DMS 273 treated with DMSO at 0.1 percent for 48 hours (cell line): Measurements from ENCODE around the gene FKBP6.
"Not testable (repeated sequence)": the region's sequence is repeated elsewhere in the genome, so short reads cannot be mapped to it uniquely, and the experiment has no call there.

Source experiments
- DNase-seq: peaks from one replicate; lab custom pipeline; 2025; lab: John Stamatoyannopoulos, UW

FKBP6 gene

DNA sequence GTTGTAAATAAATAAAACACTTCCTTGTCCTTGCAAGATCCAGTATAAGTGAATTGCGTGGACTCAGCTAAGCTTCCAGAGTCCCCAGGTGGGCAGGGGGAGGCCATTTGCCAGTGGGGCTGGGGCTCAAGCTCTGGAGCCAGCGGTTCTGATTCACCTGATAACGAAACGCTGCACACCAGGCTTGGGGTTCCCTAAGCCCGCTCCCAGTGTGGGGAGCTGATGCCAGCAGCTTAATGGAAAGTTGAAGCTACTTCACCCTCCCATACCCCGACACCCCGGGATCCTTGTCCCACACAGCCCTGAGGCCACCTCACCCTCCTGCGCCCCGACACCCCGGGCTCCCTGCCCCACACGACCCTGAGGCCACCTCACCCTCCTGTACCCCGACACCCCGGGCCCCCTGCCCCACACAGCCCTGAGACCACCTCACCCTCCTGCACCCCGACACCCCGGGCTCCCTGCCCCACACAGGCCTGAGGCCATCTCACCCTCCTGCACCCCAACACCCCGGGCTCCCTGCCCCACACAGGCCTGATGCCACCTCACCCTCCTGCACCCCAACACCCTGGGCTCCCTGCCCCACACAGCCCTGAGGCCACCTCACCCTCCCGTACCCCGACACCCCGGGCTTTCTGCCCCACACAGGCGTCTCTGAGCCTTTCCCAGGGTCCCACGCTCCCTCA lies 30.8 kb downstream of the FKBP6 start:
- no peak for DNase-seq

DNA sequence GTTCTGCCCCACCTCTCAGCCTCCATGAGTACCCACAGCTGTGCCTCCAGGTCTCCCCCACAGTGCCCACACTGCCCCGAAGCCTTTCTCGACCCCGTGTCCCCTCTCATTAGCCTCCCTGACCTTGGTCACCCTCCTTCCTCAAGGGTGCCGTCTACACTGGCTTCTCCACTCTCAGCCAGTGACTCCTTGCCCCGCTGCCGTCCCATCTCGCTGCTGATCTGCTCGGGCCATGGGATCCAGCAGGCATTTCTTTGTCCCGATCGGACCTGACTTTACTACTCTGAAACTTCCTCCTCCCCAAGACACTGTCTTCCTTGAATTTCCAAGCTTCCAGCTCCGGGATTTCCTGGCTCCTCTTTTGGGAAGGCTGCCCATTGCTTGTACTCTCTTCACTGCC lies 31.3 kb downstream of the FKBP6 start:
- DNase-seq = no peak

DNA sequence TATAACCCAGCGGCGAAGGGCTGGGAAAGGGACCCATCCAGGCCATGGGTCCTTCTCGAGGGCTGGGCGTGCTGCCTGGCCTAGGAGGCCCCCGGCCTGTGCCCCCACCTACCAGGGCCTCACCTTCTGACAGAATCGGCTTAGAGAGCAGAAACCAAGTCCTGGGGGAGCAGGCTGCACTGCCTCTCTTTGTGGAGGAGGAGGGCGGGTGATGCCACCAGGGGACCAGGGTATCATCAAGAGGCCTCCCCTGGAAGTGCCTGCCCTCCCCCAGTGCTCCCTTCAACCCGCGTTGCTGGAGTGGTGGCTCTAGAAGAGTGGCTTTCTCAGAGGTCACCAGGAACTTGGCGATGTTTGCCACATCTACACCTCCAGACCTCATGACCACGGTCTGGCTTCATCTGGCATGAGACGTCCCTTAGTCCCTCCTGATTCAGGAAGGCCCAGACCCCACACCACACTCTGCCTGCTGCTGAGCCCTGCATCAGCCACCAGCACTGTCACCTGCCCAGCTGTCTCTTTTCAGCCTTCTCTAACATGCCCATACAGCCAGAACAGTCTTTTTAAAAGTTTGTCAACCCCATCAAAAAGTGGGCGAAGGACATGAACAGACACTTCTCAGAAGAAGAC lies 31.9 kb downstream of the FKBP6 start:
- no peak for DNase-seq

DNA sequence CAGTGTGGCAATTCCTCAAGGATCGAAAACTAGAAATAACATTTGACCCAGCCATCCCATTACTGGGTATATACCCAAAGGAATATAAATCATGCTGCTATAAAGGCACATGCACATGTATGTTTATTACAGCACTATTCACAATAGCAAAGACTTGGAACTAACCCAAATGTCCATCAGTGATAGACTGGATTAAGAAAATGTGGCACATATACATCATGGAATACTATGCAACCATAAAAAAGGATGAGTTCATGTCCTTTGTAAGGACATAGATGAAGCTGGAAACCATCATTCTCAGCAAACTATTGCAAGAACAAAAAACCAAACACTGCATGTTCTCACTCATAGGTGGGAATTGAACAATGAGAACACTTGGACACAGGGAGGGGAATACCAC lies 32.6 kb downstream of the FKBP6 start:
- not testable (repeated sequence) for DNase-seq

- no peak for DNase-seq
These were observed 35.5 kb downstream of the FKBP6 start for GRCh38 chr7:73363225-73364005.

DNA sequence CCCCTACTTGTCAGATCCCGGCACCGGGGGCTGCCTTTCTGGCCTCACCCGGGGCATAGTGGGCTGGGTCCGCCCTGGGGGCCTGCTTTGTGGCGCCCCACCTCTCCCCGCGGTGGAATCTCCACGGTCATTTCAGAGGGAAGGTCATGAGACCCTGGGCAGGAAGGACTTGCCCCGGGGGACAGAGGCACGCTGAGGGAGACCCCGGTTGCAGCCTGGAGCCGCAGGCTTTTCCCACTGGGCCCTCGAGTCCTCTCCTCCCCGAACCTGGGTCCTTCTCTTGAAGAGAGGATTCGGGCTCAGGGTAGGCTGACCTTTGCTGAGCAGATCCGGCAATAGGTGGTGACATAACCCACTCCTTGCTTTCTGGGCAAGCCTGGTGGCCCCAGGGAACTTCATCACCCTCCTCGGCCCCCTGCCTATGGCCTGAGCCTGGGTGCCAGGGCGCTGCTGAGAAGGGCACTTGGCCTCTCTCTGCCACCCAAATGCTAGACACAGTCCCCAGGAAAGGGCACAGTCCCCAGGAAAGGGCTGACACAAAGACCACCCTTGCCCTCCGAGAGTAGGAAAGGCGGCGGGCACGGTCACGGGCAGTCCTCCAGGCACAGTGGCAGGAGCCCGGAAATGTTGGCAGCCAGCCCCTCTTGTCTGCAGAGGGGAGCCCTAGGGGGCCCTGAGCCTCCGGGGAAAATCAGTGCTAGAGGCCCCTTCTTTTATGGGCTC lies 36.2 kb downstream of the FKBP6 start:
- no peak for DNase-seq

GRCh38 chr7:73366127-73366526 lies 38.2 kb downstream of the FKBP6 start:
- no peak for DNase-seq

DNA sequence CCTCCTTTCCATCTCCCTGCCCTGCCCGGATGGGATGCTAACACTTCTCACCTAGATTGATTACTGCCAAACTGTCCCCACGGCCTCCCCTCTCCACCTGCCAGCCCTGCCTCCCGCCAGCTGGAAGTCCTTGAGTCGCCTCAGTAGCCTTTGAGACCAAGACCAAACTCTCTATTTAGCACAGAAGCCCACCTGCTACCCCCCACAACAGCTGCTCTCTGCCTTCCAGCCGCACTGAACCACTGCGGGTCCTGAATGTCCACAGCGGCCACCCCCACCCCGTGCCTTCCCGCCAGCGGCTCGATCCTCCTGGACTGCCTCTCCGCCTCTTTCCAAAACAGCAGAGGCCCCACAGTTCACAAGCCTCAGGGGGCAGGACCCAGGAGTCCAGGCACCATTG lies 39.0 kb downstream of the FKBP6 start:
- DNase-seq = no peak

- no peak for DNase-seq
These were observed 41.0 kb downstream of the FKBP6 start for GRCh38 chr7:73369009-73369408.

DNA sequence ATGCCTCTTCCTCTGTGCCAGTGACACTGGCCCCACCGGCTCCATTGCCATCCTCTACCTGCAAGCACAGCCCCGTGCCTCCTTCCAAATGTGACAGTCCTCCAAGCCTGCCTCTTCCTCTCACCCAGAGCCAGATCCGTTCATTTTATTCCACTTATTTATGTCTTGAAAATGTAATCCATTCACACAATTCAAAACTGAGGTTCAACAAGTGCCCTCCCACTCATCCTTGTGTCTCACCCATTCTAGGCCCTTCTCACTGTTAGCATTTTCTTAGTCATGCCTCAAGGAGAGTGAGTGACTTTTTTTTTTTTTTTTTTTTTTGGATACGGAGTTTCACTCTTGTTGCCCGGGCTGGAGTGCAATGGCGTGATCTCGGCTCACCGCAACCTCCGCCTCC lies 41.7 kb downstream of the FKBP6 start:
- no peak for DNase-seq

- no peak for DNase-seq
These were observed 45.8 kb downstream of the FKBP6 start for GRCh38 chr7:73373741-73374140.

DNA sequence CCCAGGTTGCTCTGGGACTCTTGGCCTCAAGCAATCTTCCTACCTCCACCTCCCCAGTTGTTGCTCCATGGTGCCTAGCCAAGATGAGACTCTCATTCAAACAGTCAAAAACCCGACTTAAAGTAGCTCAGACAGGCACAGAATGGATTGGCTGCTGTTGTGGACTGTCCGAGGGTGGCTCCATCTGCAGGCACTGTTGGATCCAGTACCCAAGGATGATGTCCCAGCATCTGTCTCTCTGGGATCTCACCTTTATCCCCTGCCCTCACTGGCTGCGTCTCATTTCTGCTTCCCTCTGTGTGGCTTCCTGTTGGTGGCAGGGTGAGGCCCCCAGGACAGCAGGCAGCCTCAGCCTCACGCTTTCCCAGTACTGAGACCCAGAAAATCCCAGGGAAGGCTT lies 48.3 kb downstream of the FKBP6 start:
- not testable (repeated sequence) for DNase-seq

- DNase-seq = no peak
These were observed 48.9 kb downstream of the FKBP6 start for GRCh38 chr7:73376671-73377412.

DNA sequence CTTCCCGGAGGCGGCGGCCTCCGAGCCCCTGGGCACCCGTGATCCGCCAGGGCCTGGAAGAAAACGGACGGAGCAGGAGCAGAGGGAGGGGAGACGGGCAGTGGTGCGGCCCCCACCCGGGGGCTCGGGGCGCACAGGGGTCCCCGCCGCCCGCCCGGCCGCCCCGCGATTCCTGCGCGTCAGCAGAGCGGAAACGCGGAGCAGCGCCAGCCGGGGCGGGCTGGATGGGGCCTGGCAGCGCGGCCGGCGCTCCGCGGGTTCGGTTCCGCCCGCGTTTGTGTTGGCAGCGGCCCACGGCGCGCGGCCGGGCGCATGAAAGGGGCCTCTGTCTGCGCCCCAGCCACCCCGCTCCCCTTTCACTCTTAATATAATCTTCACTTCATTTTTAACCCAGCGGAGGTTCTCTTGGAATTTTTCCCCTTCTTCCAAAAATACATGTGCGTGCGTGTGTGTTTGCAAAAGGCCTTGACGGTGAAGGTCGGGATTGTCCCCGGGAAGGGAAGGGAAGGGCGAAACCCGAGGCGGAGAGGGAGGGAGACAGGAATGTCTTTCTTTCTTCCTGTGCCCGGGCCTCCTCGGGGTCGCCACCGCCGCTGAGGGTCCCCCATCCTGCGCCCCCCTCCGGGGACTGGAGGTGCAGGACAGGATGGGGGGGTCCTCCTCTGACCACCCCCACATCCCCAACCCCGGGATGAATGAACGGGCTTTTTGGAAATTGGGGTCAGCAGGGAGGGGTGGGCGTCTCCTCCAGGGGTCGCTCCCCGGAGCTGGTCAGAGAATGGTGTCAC lies 49.6 kb downstream of the FKBP6 start:
- DNase-seq = not testable (repeated sequence)

DNA sequence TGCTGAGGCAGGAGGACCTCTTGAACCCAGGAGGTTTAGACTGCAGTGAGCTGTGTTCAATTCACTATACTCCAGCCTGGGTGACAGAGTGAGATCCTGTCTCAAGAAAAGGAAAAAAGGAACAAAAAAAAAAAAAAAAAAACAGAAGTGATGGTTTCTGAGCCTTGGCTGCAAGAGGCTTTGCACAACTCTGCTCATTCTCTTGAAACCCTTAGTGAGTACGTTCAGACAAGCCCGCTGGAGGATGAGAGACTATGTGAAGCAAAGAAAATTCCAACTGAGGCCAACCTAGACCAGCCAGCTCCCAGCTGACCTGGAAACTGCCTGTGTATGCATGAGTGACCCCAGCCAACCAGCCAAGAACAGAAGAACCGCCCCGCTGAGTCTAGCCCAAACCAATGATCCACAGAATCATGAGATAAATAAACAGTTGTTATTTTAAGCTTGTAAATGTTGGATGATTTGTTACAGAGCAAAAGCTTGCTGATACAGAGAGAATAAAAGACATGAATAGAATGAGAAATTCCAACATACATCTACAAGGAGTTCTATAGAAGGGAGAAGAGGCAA lies 55.1 kb downstream of the FKBP6 start:
- DNase-seq = no peak

DNA sequence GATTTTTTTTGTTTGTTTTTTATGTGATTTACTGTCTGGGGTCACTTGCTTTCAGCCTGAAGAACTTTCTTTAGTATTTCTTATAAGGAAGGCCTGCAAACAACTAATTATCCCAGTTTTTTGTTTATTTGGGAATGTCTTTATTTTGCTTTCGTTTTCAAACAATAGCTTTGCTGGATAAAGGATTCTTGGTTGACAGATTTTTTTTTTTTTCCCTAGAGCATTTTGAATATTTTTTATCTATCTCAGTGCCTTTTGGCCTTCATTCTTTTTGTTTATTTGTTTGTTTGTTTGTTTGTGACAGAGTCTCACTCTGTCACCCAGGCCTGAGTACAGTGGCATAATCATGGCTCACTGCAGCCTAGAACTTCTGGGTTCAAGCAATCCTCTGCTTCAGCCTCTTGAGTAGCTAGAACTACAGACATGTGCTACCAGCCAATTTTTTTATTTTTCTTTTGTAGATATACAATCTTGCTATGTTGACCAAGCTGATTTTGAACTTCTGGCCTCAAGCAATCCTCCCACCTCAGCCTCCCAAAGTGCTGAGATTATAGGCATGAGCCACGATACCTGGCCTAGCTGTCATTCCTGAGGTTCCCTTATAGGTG lies 59.4 kb downstream of the FKBP6 start:
- no peak for DNase-seq

DNA sequence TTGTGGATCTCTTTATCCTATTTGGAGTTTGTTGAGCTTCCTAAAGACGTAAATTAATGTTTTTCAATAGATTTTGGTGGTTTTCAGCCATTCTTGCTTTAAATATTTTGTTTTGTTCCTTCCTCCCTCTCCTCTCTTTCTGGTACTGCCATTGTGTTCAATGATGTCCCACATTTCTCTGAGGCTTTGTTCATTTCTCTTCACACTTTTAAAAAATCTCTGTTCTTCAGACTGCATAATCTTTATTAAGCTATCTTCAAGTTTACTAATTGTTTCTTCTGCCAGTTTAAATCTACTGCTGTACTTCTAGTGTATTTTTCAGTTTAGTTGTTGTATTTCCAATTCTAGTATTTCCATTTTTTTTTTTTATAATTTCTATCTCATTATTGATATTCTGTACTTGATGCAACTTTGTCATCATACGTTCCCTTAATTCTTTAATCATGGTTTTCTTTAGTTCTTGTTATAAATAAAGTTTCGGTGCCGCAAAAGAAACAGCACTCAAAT lies 60.0 kb downstream of the FKBP6 start:
- no peak for DNase-seq

- DNase-seq = no peak
These were observed 63.4 kb downstream of the FKBP6 start for GRCh38 chr7:73391396-73391795.

- no peak for DNase-seq
These were observed 66.5 kb downstream of the FKBP6 start for GRCh38 chr7:73394422-73394821.
